Psoas muscle (tissue), 8 donors: Measurements from ENCODE around the gene CPT1C. TPM values are rescaled to one million over a fixed set of nuclear protein-coding genes. Genes with fewer than 3 reads are reported as not detected.
A peak's percentile ranks its signal among the peaks of the same experiment; 100 is the strongest.

Source experiments
- ATAC-seq, 4 donors: fragments of 200-7000 bp; cut with Tn5 transposase; one replicate each; pipeline ENCODE4 v1.9.1; 2020; ENCODE audit warnings: moderate library complexity in 3 of 4, mild to moderate bottlenecking in 2 of 4
- DNase-seq, 2 donors: peaks; one replicate each; pipeline ENCODE4 v3.0.0-alpha.2; 2020
- H3K27ac ChIP-seq: fragments of 200-600 bp; one replicate; pipeline ENCODE4 v1.8.0; 2022
- H3K27me3 ChIP-seq, 3 donors: fragments of 200-600 bp in 1 of 3; one replicate each; pipeline versions ENCODE4 v1.6.1 to v1.8.0; 2013 to 2022; ENCODE audit warnings: low read length in 2 of 3, mild to moderate bottlenecking in 2 of 3, moderate library complexity in 1 of 3; ENCODE audit not compliant: insufficient read depth in 3 of 3
- H3K36me3 ChIP-seq, 2 donors: fragments of 200-600 bp in 1 of 2; one replicate each; pipeline versions ENCODE4 v1.6.1 to v1.8.0; 2013 to 2022; ENCODE audit warnings: low read depth in 1 of 2, mild to moderate bottlenecking in 1 of 2, moderate library complexity in 1 of 2; ENCODE audit not compliant: insufficient read depth in 1 of 2
- H3K4me1 ChIP-seq: fragments of 200-600 bp; one replicate; pipeline ENCODE4 v1.8.0; 2022
- H3K4me3 ChIP-seq: fragments of 200-600 bp; one replicate; pipeline ENCODE4 v1.8.0; 2022; ENCODE audit warnings: mild to moderate bottlenecking
- H3K9me3 ChIP-seq: fragments of 200-600 bp; one replicate; pipeline ENCODE4 v1.8.0; 2022
- CTCF ChIP-seq: fragments of 200-600 bp; IDR thresholded peaks from one replicate; pipeline ENCODE4 v1.8.0; 2022; ENCODE audit warnings: antibody characterized with exemption
- WGBS, 3 donors: extraction: QIAGEN DNeasy Blood & Tissue Kit; methylation state at CpG; one replicate each; pipeline versions ENCODE4 v1.1.6 to v1.1.7; 2013; 5-methylcytosine and 5-hydroxymethylcytosine counted together
- intact Hi-C, 2 donors: fragments of 100-400 bp; cut with DNase I; formaldehyde crosslinking; loops; one replicate each; pipeline versions ENCODE4 v1.11.0 to v1.14.2; 2022
- polyA plus RNA-seq, 3 donors: library from polyadenylated mRNA; stranded (reverse); fragments of 200-250 nt; gene quantifications; one replicate each; pipeline ENCODE4 v1.2.3, GENCODE V29; 2013
- total RNA-seq, 4 donors: library from RNA; stranded (reverse); fragmentation: NEBNext Ultra II Directional in 2 of 4; extraction: Animal tissue kit (Norgen Biotek cat#: 25700) in 2 of 4; gene quantifications; one replicate each; pipeline versions ENCODE4 v1.2.1 to v1.2.4, GENCODE V29; 2021 to 2023
- donor health status: healthy with polysubstance abuse.
- donor health status: DM: no; HTN: no; CAD: no; lungs with moderate emphysema.
- donor health status: Bipolar disorder and iron deficiency.
- donor health status: healthy.
- donor health status: DM: yes; HTN: yes; CAD: no.
- donor health status: DM: no; HTN: no; CAD: no.
- donor health status: DM: no; HTN: no; CAD: no.
- donor health status: DM: yes; HTN: yes; CAD: no.

Gene CPT1C
- total and polyA plus RNA-seq, 7 donors = 0.34 to 1.2 (median 0.79) TPM

GRCh38 chr19:49741210-49741844 is 50.4 kb downstream of the CPT1C start:
- no peak overlapping the region for H3K4me3 ChIP-seq
- whole genome bisulfite sequencing, 3 donors = 83 to 87% (median 86%) methylated on average over 9 of the region's 9 CpGs
- no peaks in the 10 kb centered on the region for H3K4me1 ChIP-seq
- H3K27ac ChIP-seq = no peak overlapping the region
- DNase-seq (no peak), ATAC-seq (no peak)
- intact Hi-C loops = no loop called here
- H3K36me3 ChIP-seq = no peaks in the 10 kb centered on the region
- no peaks in the 10 kb centered on the region for H3K27me3 ChIP-seq
- no peak for TF ChIP-seq CTCF
- no peaks in the 10 kb centered on the region for H3K9me3 ChIP-seq

DNA sequence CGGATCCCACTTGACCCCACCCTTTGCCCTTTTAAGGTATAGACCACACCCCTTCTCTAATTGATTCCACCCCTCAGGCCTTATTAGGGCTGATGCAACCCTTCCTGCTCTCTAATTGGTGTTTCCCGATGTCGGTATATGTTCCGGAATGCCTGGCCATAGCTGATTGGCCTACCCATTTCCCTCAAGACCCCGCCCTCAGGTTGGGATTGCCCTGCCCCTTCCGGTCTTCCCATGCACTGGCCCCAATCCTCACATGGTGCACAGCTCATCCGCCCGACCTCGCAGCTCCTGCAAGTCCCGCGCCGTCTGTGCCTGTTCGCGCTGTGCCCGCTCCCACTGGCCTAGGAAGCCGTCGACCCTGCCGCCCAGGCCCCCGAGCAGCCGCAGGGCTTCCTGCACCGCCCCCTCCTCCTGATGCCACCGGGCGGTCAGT is 54.0 kb downstream of the CPT1C start:
- Histone ChIP-seq H3K4me1 (no peaks in the 10 kb centered on the region), H3K4me3 (no peak overlapping the region), H3K27me3 (no peaks in the 10 kb centered on the region), H3K36me3 (no peaks in the 10 kb centered on the region), H3K27ac (no peak overlapping the region), H3K9me3 (no peaks in the 10 kb centered on the region)
- no peak for TF ChIP-seq CTCF
- ATAC-seq (peak in 1 of 4 donors; percentile 18), DNase-seq (no peak)
- WGBS, 3 donors = 91 to 94% (median 94%) methylated on average over 21 to 23 of the region's 23 CpGs
- intact Hi-C loops = no loop called here

DNA sequence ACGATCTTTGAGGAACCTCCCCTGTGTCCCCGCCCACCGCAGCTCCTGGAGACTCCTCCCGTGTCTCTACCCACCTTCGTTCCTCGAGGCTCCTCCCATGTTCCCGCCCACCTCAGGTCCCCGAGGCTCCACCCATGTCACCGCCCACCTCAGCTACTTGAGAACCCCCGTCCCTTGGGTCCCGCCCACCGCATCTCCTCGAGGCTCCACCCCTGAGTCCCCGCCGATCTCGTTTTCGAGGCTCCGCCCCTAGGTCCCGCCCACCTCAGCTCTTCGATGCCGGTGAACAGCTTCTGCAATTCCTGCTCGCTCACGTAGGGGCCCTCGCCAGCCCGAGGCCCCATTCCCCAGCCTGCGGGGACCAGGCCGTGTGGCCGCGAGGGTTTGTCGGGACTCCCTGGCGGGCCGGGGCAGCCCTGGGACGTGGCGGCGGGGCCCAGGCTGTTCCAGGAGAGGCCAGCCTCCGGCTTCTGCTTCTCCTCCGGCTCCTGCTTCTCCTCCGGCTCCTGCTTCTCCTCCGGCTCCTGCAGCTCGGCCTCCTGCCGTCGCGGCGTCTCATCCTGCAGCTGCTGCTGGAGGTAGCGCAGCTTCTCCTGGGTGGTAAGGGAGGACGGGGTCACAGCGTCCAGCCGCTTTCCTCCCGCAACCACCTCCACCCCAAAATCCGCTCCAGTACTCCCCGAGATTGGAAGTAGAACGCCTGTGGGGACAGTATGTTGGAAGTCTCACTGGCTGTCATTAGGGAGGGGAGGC is 55.5 kb downstream of the CPT1C start:
- TF ChIP-seq CTCF = no peak
- no peak overlapping the region for H3K27ac ChIP-seq
- WGBS, 3 donors = 39 to 48% (median 48%) methylated on average over 45 to 52 of the region's 52 CpGs
- H3K27me3 ChIP-seq = no peaks in the 10 kb centered on the region
- ATAC-seq = peak; percentile 40 to 75 (median 70)
- H3K4me1 ChIP-seq = no peaks in the 10 kb centered on the region
- DNase-seq = peak; percentile 59 to 79
- intact Hi-C loops = no loop called here
- H3K36me3 ChIP-seq = no peaks in the 10 kb centered on the region
- H3K9me3 ChIP-seq = no peaks in the 10 kb centered on the region
- peak overlapping the region; percentile 18 for H3K4me3 ChIP-seq

- Histone ChIP-seq H3K27me3 (no peaks in the 10 kb centered on the region), H3K9me3 (no peaks in the 10 kb centered on the region), H3K4me1 (no peaks in the 10 kb centered on the region), H3K27ac (no peak overlapping the region), H3K4me3 (no peak overlapping the region), H3K36me3 (no peaks in the 10 kb centered on the region)
- DNase-seq = no peak
- intact Hi-C loops = no loop called here
- peak; percentile 48 to 78 (median 68) for ATAC-seq
- TF ChIP-seq CTCF = no peak
- 61 to 77% (median 72%) methylated on average over 6 of the region's 6 CpGs for WGBS, 3 donors
Measured at GRCh38 chr19:49749055-49749716, 58.3 kb downstream of the CPT1C start.
